Measurements from ENCODE around the gene LRRC47. TPM values are rescaled to one million over a fixed set of nuclear protein-coding genes. Genes with fewer than 3 reads are reported as not detected.

The LRRC47 gene
- total and polyA plus RNA-seq, 2 of the 13 experiments (the other 11 are each of a cell fraction or from before 2014, with no cell fraction given): 18.3 to 52.5 TPM

- TF ChIP-seq PITX1 (CRISPR knock-in tag; IDR thresholded peaks at IDR 0.05): no peak
- 0 out of 2 replicates have a peak, but pooled peaks have one; percentile 36 for TF ChIP-seq ZC3H13 (CRISPR knock-in tag; IDR thresholded peaks at IDR 0.05)
- peak; percentile 68 for TF ChIP-seq AGO2 (optimal IDR thresholded peaks at IDR 0.05; ENCODE audit: low read depth, low read length)
- Histone ChIP-seq H3K79me2 (ENCODE audit: insufficient read depth, low read length) (peaks cover 18% of the 10 kb centered on the region), H4K20me1 (ENCODE audit: insufficient read depth, low read length) (0 out of 2 replicates have a peak, but pooled peaks cover 2% of the 10 kb centered on the region), H3K9me3 (ENCODE audit: low read length) (no peaks in the 10 kb centered on the region), H2AFZ (ENCODE audit: low read length) (no peak overlapping the region), H3K27me3 (ENCODE audit: control insufficient read depth in 1 of 2, insufficient read depth in 2 of 2, low read length in 2 of 2) (no peaks in the 10 kb centered on the region), H3K9ac (ENCODE audit: insufficient read depth, low read depth, low read length) (no peak overlapping the region), H3K4me1 (ENCODE audit: insufficient read depth, low read length) (peaks cover 25% of the 10 kb centered on the region), H3K36me3 (replicated peaks in 1 of 2; ENCODE audit: control insufficient read depth in 1 of 2, insufficient read depth in 2 of 2, low read length in 2 of 2) (peaks cover 18 to 54% of the 10 kb centered on the region in 2 experiments), H3K4me2 (ENCODE audit: low read depth, low read length) (no peak overlapping the region), H3K4me3 (replicated peaks in 1 of 3; ENCODE audit: insufficient read depth in 1 of 3, low read depth in 2 of 3, low read length in 3 of 3) (no peak overlapping the region), H3K27ac (ENCODE audit: extremely low read length, insufficient read depth, low read length) (no peak overlapping the region)
- DNase-seq (ENCODE audit: low spot score) (no peak), ATAC-seq (no peak), FAIRE-seq (no peak)
- BruUV-seq (replicated peaks): no TSS peak
- in situ Hi-C loops (cut with HindIII; ENCODE audit: extremely low pct_ligation_motif_present, low pct_unique_long_range_greater_than_20kb) (no loop called here), intact Hi-C loops (cut with micrococcal nuclease; ENCODE audit: unreplicated experiment) (no loop called here)
- 97% methylated on average over 37 of the region's 45 CpGs for WGBS (ENCODE audit: low lambda C conversion rate)
- POLR2A ChIA-PET: interaction anchor here (1.0 to 2.4 kb wide), 4 partner anchors 9 to 15 kb away, joined by 3 to 15 read pairs (median 8); partner anchors contain the start of gene LRRC47
- CTCF ChIA-PET (ENCODE audit: low intra/inter-chr PET ratio, low total read pairs): interaction anchor here (1.0 kb wide), 1 partner anchor 11 kb away, joined by 3 read pairs; no protein-coding TSS in a partner anchor
These were observed 9.6 kb downstream of the LRRC47 start for GRCh38 chr1:3786468-3787348.

- ChIA-PET CTCF (ENCODE audit: low intra/inter-chr PET ratio, low total read pairs) (interaction anchor here (1.0 to 1.7 kb wide), 3 partner anchors 10 to 16 kb away, joined by 3 to 10 read pairs (median 5); partner anchors contain the start of gene LRRC47), POLR2A (interaction anchor here (1.0 to 2.4 kb wide), 5 partner anchors 8 to 14 kb away, joined by 4 to 19 read pairs (median 10); partner anchors contain the start of gene LRRC47)
- peaks cover 16% of the 10 kb centered on the region for H3K79me2 ChIP-seq (ENCODE audit: insufficient read depth, low read length)
- 46% methylated on average over 14 of the region's 14 CpGs for WGBS (ENCODE audit: low lambda C conversion rate)
- peak overlapping the region; percentile 15 for H3K4me2 ChIP-seq (ENCODE audit: low read depth, low read length)
- BruUV-seq (replicated peaks): no TSS peak
- no peaks in the 10 kb centered on the region for H4K20me1 ChIP-seq (ENCODE audit: insufficient read depth, low read length)
- H3K4me1 ChIP-seq (ENCODE audit: insufficient read depth, low read length): peaks cover 25% of the 10 kb centered on the region
- DNase-seq (ENCODE audit: low spot score) (peak; percentile 60), FAIRE-seq (no peak), ATAC-seq (peak; percentile 78)
- intact Hi-C loops (cut with micrococcal nuclease; ENCODE audit: unreplicated experiment): loop anchor here (1.0 kb wide), 1 partner anchor 16 kb away; no protein-coding TSS in a partner anchor
- H3K9ac ChIP-seq (ENCODE audit: insufficient read depth, low read depth, low read length): no peak overlapping the region
- in situ Hi-C loops (cut with HindIII; ENCODE audit: extremely low pct_ligation_motif_present, low pct_unique_long_range_greater_than_20kb): no loop called here
- H3K27ac ChIP-seq (ENCODE audit: extremely low read length, insufficient read depth, low read length): peak overlapping the region; percentile 47
- H3K36me3 ChIP-seq (replicated peaks in 1 of 2; ENCODE audit: control insufficient read depth in 1 of 2, insufficient read depth in 2 of 2, low read length in 2 of 2): peaks cover 24 to 62% of the 10 kb centered on the region in 2 experiments
- no peak overlapping the region for H2AFZ ChIP-seq (ENCODE audit: low read length)
- H3K27me3 ChIP-seq (ENCODE audit: control insufficient read depth in 1 of 2, insufficient read depth in 2 of 2, low read length in 2 of 2): no peaks in the 10 kb centered on the region
- H3K9me3 ChIP-seq (ENCODE audit: low read length): no peaks in the 10 kb centered on the region
- H3K4me3 ChIP-seq (replicated peaks in 1 of 3; ENCODE audit: insufficient read depth in 1 of 3, low read depth in 2 of 3, low read length in 3 of 3): no peak overlapping the region
- TF ChIP-seq CHD4 (IDR thresholded peaks at IDR 0.05; ENCODE audit: borderline replicate concordance, low read length) (0 out of 2 replicates have a peak, but pooled peaks have one; percentile 5), RAD21 (CRISPR knock-in tag; IDR thresholded peaks at IDR 0.05) (peak; percentile 54; the same call in 1 of the 2 replicates), HMGXB4 (CRISPR knock-in tag; IDR thresholded peaks at IDR 0.05; ENCODE audit: borderline replicate concordance in 1 of 2, low read depth in 1 of 2) (peak in 1 of 2 experiments; percentile 45; a peak in 1 of 4 replicates), ZNF263 (CRISPR knock-in tag; IDR thresholded peaks at IDR 0.05) (peak; percentile 59), GABPA (IDR thresholded peaks at IDR 0.05; ENCODE audit: low read depth, low read length) (no peak), GABPA (CRISPR knock-in tag; IDR thresholded peaks at IDR 0.05; ENCODE audit: low read depth) (peak; percentile 17; the same call in 1 of the 2 replicates), SP5 (CRISPR knock-in tag; IDR thresholded peaks at IDR 0.05; ENCODE audit: borderline replicate concordance, low read depth) (peak; percentile 6; the same call in 1 of the 2 replicates), NFKB2 (CRISPR knock-in tag; IDR thresholded peaks at IDR 0.05; ENCODE audit: borderline replicate concordance) (no peak), TBX2 (CRISPR knock-in tag; IDR thresholded peaks at IDR 0.05; ENCODE audit: borderline replicate concordance) (0 out of 2 replicates have a peak, but pooled peaks have one; percentile 3), ZFX (CRISPR knock-in tag; IDR thresholded peaks at IDR 0.05; ENCODE audit: low read depth) (0 out of 2 replicates have a peak, but pooled peaks have one; percentile 11), KLF13 (CRISPR knock-in tag; IDR thresholded peaks at IDR 0.05) (no peak)
These were observed 10.7 kb downstream of the LRRC47 start for GRCh38 chr1:3785456-3786157.
